ENCODE measurements around the gene ARL16. TPM values are rescaled to one million over a fixed set of nuclear protein-coding genes. Genes with fewer than 3 reads are reported as not detected.
A peak's percentile ranks its signal among the peaks of the same experiment; 100 is the strongest.

ARL16 gene
- total RNA-seq, 4 donors from 2014 or later, result 22.1 to 37.9 (median 34.3) TPM

DNA sequence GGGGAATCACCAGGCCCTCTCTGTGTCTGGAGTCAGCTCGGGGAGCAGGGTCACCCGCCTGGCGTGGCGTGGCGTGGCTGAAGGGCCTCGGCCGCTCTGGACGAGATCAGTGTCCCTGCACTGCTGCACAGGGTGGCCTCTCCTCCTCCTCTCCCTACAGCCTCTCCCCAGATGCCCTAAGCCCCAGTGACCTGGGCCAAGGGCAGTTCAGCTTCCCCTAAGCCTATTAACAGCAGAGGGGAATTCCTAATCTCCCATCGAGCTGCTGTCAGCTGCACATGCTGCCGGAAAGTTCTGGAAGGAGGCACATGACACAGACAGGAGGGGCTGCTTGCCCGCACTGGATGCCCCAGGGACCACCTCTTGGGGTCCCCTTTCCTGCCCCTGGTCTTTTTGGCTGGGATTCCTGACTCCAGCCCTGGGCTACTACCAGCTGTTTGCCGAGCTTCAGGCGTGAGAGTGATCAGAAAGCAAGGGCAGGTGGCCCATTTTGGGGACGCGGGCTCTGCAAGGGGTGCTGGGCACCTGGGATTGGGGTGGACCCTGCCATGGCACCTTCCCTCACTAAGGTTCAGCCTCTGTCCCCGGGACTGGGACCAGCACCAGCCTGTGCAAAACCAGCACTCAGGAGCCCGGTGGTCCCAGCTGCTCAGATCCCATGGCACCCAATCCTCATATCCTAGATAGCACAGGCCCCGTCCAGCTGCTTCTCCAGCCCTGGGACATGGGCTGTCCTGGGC is 28.0 kb downstream of the ARL16 start:
- Histone ChIP-seq H3K4me1 (no peaks in the 10 kb centered on the region), H3K27ac (no peak overlapping the region), H3K27me3 (peaks cover 0 to 33% of the 10 kb centered on the region in 2 donors), H3K9me3 (no peaks in the 10 kb centered on the region), H3K36me3 (no peaks in the 10 kb centered on the region), H3K4me3 (no peak overlapping the region)
- WGBS, 2 donors, result 63 to 74% methylated on average over 7 to 16 of the region's 18 CpGs
- no peak for DNase-seq (ENCODE audit: low spot score in 2 of 2)
- TF ChIP-seq POLR2A (IDR thresholded peaks at IDR 0.05) (no peak), EP300 (IDR thresholded peaks at IDR 0.05) (no peak)
- TF ChIP-seq, protein P1, sequence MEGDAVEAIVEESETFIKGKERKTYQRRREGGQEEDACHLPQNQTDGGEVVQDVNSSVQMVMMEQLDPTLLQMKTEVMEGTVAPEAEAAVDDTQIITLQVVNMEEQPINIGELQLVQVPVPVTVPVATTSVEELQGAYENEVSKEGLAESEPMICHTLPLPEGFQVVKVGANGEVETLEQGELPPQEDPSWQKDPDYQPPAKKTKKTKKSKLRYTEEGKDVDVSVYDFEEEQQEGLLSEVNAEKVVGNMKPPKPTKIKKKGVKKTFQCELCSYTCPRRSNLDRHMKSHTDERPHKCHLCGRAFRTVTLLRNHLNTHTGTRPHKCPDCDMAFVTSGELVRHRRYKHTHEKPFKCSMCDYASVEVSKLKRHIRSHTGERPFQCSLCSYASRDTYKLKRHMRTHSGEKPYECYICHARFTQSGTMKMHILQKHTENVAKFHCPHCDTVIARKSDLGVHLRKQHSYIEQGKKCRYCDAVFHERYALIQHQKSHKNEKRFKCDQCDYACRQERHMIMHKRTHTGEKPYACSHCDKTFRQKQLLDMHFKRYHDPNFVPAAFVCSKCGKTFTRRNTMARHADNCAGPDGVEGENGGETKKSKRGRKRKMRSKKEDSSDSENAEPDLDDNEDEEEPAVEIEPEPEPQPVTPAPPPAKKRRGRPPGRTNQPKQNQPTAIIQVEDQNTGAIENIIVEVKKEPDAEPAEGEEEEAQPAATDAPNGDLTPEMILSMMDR (IDR thresholded peaks at IDR 0.05), result no peak

DNA sequence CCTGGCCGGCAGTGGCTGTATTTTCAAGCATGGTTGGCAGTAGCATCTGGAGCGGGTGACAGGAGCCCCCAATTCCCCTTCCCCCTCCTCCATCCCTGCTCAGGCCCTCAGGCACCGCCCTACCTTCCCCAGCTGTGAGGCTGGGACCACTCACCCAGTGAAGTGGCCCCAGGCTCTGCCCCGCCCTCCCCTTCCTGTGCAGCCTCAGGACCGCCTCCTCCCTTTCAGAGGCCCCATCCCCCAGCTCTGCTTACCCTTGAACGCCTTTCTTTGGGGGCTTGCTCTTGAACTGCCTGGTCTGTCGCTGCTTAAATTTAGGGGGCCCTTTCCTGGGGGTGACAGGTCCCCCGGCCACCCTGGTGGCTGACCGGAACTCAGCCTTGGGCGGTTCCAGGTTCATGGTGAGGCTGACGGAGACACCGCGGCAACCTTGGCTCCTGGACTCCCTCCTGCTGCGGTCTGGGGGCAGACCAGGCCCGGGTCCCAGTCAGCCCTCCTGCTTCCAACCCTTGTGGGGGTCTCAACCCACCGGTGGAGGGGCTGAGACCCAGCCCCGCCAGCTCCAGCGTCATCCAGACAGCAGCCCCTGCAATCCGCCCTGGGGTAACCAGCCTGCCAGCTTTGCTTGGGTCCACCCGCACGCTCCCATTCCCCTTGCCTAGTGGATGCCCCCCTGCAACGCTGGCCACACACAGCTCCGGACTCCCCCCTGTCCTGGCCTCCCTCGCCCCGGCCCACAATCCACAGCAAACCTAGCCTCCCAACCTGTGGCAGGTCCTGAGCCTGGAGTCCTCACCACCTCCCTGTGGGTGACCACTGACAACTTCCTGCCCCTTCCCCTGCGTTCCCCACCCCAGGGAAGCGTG is 30.5 kb downstream of the ARL16 start:
- Histone ChIP-seq H3K36me3 (no peaks in the 10 kb centered on the region), H3K27me3 (peaks cover 0 to 57% of the 10 kb centered on the region in 2 donors), H3K4me3 (peak overlapping the region in 2 of 4 donors; percentile 9 to 12), H3K9me3 (peaks cover 0 to 8% (median 0%) of the 10 kb centered on the region in 4 donors), H3K4me1 (no peaks in the 10 kb centered on the region), H3K27ac (no peak overlapping the region)
- no peak for DNase-seq (ENCODE audit: low spot score in 2 of 2)
- 23 to 32% methylated on average over 27 of the region's 27 CpGs for WGBS, 2 donors
- TF ChIP-seq, protein P1 (IDR thresholded peaks at IDR 0.05), result no peak
- TF ChIP-seq EP300 (IDR thresholded peaks at IDR 0.05), result no peak
- TF ChIP-seq POLR2A (IDR thresholded peaks at IDR 0.05), result no peak

DNA sequence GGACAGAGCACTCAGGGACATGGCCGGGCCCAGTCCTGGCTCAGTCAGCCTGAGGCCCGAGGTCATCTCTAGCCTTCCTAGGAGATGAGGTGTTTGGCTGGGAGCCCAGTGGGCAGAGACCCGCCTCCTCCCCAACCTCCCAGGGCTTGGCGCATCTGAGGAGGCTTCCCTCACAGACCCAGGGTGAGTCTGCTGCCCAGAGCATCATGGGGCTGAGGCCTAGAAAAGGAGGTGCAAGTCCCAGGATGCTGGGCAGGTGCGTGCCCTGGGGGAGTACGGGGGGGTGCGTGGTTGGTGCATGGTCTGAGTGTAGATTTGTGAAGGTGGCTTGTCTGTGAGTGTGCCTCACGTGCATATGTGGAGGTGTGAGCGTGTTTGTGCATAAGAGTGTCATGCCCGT is 31.9 kb downstream of the ARL16 start:
- TF ChIP-seq, protein P1 (IDR thresholded peaks at IDR 0.05), result no peak
- TF ChIP-seq EP300 (IDR thresholded peaks at IDR 0.05) (no peak), POLR2A (IDR thresholded peaks at IDR 0.05) (no peak)
- Histone ChIP-seq H3K4me1 (no peaks in the 10 kb centered on the region), H3K9me3 (peaks cover 0 to 8% (median 0%) of the 10 kb centered on the region in 4 donors), H3K27ac (no peak overlapping the region), H3K4me3 (no peak overlapping the region), H3K36me3 (no peaks in the 10 kb centered on the region), H3K27me3 (peaks cover 0 to 70% of the 10 kb centered on the region in 2 donors)
- WGBS, 2 donors, result 66 to 73% methylated on average over 10 of the region's 10 CpGs
- DNase-seq (ENCODE audit: low spot score in 2 of 2), result no peak

DNA sequence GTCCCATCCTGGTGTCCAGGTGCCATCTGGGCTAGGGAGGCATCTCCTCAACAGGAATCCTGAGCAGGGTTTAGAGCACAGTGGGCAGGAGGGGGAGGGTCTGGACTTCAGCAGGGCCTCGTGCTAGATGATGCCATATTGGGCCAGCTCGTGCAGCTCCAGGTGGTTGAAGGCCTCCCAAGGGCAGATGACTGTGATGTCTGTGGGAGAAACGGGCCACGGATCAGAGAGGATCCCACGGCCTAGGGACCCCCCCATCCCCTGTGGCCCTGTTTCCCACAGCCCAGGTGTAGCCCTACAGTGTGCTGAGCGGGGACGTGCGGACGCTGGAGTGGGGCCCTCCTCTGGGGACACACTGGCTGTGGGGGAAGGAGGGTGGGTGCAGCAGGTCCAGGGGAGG is 32.6 kb downstream of the ARL16 start:
- 57 to 73% methylated on average over 9 of the region's 9 CpGs for WGBS, 2 donors
- DNase-seq (ENCODE audit: low spot score in 2 of 2), result no peak
- Histone ChIP-seq H3K4me1 (no peaks in the 10 kb centered on the region), H3K27me3 (peaks cover 0 to 70% of the 10 kb centered on the region in 2 donors), H3K4me3 (no peak overlapping the region), H3K9me3 (peaks cover 0 to 8% (median 0%) of the 10 kb centered on the region in 4 donors), H3K36me3 (no peaks in the 10 kb centered on the region), H3K27ac (no peak overlapping the region)
- TF ChIP-seq POLR2A (IDR thresholded peaks at IDR 0.05) (no peak), EP300 (IDR thresholded peaks at IDR 0.05) (no peak)
- TF ChIP-seq, protein P1 (IDR thresholded peaks at IDR 0.05), result no peak

DNA sequence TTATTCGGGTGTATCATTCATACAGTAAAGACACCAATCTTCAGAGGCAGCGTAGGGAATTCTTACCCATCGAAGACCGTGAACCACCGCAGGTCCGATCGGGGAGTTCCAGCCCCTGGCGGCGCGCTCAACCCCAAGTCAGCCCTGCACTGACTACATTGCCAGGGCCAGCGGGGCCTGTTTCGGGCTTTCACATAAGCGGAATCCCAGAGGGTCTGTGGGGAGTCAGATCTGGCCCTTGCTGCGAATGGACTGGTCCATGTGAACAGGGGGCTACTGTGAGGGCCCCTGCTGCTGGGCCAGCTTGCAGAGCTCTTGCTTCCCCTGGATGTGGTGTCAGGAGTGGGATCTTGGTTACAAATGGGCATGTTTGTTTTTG is 34.9 kb downstream of the ARL16 start:
- H3K27me3 ChIP-seq, result peaks cover 0 to 63% of the 10 kb centered on the region in 2 donors

More for the DNA sequence above, 34.9 kb downstream of the ARL16 start:
- Histone ChIP-seq H3K4me3 (no peak overlapping the region), H3K27ac (no peak overlapping the region), H3K9me3 (peaks cover 0 to 8% (median 0%) of the 10 kb centered on the region in 4 donors), H3K36me3 (no peaks in the 10 kb centered on the region), H3K4me1 (no peaks in the 10 kb centered on the region)
- DNase-seq (ENCODE audit: low spot score in 2 of 2), result no peak
- 72 to 77% methylated on average over 12 to 14 of the region's 14 CpGs for WGBS, 2 donors
- TF ChIP-seq POLR2A (IDR thresholded peaks at IDR 0.05) (no peak), EP300 (IDR thresholded peaks at IDR 0.05) (no peak)
- TF ChIP-seq, protein P1 (IDR thresholded peaks at IDR 0.05), result no peak

Measured in tibial nerve (tissue), 4 donors.